ENCODE data around the gene ARHGAP1.
A peak's percentile ranks its signal among the peaks of the same experiment; 100 is the strongest.

Gene ARHGAP1

GRCh38 chr11:46692450-46692849 lies 8.0 kb downstream of the ARHGAP1 start:
- DNase-seq = no peak

DNA sequence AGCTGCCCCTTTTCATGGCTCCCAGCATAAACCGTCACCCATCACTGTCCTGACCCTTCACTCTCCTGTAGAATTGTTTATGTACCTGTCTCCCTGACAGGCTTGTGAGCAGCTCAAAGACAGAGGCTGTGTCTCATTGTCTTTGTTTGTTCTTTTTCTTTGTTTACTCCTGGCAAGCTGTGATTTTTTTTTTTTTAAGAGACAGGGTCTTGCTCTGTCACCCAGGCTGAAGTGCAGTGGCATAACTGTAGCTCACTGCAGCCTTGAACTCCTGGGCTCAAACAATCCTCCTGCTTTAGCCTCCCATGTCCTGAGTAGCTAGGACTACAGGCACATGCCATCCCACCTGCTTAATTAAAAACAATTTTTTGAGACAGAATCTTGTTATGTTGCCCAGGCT lies 9.7 kb downstream of the ARHGAP1 start:
- no peak for DNase-seq

- no peak for DNase-seq
These were observed 13.3 kb downstream of the ARHGAP1 start for GRCh38 chr11:46686886-46687795.

GRCh38 chr11:46684367-46684766 lies 16.1 kb downstream of the ARHGAP1 start:
- DNase-seq = no peak

- no peak for DNase-seq
These were observed 17.4 kb downstream of the ARHGAP1 start for GRCh38 chr11:46682773-46683752.

DNA sequence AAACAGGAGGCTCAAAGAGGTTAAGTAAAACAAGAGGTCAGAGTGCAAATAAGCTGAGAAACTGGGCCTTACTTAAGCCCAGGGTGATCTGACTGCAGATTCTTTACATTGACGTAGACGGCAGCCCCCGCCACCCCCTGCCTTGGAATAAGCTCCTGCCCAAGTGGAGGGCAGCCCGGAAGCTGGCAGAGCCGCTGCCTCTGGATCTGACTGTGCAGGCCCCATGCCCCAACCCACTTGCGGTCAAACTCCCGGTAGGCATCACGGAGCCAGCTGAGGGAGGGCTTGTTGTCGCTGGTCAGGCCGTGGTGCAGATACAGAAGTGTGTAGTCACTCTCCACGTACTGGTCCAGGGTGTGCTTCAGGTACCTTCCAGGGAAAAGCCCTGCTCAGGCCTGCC lies 18.6 kb downstream of the ARHGAP1 start:
- no peak for DNase-seq

DNA sequence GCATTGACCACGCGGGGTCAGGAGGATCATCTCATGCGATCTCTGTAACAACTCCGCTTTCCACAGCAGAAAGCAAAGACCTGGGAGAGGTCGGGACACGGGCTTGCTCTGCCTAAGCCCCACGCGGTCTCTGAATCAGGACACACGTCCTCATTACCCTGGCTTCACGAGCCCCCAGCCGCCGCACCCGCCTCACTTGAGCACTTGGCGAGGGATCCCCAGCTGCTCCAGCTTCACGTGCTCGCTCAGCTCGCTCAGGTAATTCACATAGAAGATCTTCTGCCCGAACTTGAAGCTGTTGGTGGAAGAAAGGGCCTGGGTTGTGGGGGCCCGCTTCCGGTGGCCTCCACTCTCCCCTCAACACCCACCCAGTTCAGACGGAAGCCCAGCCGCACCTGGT lies 19.6 kb downstream of the ARHGAP1 start:
- DNase-seq = no peak

- DNase-seq = no peak
These were observed 20.2 kb downstream of the ARHGAP1 start for GRCh38 chr11:46680164-46680760.

- no peak for DNase-seq
These were observed 20.9 kb downstream of the ARHGAP1 start for GRCh38 chr11:46679241-46680163.

DNA sequence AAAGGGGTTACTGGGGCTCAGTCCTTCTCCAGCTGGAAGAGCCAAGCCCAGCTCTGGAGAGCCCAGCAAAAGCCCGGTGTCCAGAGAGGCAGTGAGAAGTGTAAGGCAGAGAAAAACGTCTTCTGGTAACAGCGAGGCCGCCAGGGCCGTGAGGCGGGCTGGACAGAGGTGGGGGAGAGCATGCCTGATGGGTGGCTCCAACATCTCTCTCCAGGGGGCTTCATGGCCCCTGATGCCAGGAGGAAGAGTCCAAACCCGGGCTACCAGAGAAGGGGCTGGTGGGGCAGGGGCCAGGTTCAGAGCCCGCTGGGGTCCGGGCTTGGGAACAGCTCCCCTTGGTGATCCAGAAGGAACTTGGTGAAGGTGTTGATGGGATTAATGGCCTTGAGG lies 21.7 kb downstream of the ARHGAP1 start:
- no peak for DNase-seq

DNA sequence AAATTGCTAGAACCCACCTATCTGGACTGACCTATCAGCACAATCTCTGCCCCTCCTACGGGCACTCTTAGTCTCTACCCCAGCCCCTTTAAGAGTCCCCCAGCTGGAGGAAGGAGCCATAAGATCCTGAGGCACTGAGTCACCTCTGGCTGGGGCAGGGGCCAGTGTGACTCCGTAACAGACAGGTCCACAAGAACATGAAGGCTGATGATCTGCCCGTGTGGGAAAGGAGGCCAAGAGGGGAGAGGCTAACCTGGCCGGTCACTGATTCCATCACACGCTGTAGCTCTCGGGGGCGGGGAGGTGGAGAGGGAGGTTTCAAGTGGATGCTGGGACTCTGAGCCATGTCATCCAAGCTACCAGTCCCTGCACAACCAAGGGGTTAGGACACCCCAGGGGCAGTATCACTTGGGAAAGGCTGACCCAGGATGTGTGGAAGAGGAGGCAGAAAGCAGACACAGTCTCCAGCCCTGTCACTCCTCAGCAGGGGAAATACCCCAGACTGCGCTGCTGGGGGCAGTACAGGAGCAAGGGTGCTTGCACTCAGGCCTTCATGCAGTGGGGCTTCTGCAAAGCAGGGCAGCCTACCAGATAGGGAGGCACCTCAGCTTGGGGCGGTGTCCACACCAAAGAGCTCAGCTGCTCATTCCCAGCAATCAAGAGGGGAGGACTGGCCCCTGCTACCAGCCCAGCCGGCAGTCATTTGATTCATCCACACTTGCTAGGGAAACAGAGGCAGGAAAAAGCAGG lies 22.3 kb downstream of the ARHGAP1 start:
- no peak for DNase-seq

- DNase-seq = no peak
These were observed 23.2 kb downstream of the ARHGAP1 start for GRCh38 chr11:46677169-46677568.

DNA sequence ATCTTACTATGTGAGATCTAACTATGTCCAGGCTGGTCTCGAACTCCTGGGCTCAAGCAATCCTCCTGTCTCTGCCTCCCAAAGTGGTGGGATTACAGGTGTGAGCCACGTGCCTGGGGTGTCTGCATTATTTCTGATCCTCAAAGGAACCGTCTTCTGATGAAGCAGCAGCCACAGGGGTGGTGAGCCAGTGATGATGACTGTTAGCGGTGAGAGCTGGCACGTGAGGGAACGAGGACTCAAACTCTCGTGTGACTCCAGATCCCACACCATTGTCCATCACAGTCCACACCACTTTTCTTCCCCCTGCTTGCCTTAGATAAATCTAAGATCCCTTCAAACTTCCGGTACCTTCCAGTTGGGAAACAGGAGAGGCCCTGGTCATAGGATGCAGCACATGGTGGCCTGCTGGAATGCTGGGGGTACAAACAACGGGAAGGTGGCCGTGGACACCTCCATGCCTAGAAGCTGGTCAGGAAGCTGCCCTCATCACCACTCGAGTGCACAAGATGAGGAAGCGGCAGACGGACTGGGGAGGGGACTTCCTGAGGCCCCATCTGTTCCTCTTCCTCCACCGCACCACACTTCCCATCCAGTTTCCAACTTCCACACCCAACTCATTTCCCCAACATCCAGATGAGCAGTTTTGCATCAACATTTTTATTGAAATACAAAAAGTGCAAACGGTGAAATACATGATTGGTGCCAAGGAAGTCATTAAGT lies 23.8 kb downstream of the ARHGAP1 start:
- peak; percentile 43 to 59 for DNase-seq

DNA sequence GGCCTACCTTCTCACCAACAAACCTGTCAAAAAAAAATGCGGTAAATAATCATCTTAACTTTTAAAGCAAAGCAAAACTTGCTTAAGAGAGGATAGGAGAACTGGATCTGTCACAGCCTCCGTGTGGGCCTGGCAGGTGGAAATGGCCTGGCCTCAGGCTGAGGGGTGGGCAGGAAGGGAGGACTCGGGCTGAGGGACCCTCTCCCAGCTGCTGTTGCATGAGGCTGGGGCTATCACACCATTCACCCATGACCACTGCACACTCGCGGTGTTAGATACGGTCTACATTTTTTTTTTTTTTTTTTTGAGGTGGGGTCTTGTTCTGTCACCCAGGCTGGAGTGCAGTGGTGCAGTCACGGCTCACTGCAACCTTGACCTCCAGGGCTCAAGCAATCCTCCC lies 24.5 kb downstream of the ARHGAP1 start:
- DNase-seq = no peak

DNA sequence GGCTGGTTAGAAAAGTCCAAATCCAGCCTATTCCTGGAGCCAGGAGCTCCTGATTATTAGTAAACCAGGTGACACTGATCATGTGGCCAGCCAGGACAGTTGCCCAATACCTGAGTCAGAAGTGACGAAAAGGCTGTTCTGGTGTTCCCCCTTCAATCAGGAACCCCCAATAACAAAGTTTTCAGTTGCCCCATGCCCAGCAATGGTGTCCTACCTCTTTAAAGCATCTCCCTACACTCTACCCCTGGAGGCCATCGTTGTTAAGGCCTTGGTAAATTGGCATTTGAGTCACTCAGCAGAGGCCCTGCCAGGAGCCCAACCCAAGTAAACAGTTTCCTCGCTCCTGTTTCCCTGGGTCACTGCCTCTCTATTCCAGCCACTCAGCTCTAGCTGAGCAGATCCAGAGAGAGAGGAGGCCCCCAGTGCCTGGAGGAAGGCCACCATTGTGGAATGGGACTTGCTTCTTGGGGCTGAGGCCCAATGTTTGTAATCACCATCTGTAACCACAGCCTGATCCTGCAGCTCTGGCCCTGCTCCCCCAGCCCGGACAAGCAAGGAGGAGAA lies 25.0 kb downstream of the ARHGAP1 start:
- peak; percentile 37 to 59 for DNase-seq

GRCh38 chr11:46674463-46675287 lies 25.7 kb downstream of the ARHGAP1 start:
- DNase-seq = no peak

DNA sequence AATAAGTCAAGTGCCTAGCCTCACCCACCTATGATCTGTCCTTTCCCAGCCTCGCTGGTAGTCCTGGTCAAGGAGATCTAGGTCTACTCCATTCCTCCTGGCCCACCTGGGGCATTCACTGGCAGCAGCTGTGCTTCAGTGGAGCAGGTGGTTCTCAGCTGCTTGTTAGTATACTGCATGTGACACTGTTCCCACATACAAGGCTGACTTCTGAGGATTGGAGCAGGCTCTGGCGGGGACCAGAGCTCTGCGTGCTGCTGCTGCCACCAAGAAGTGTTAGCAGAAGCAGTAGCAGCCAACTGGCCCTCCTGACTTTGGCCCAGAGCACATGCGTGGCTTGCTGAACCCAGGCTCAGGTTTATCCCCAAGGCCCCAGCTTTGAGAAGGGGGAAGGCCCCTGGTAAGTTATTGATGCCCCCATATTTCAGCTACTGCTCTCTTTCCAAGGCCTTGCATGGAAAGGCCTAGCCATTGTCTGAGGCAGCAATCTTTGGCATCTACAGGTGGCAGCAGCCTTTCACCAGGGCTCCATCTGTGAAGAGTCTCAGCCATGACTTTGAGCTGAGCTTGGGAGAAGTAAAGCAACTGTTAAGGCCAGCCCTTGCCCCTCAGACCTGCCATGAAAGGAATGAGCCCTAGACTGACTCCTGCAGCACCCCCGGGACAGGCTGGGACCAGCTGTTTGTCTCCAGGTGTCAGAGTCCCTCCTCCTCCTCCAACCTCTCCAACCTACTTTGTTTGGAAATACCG lies 26.5 kb downstream of the ARHGAP1 start:
- DNase-seq = no peak

GRCh38 chr11:46672381-46672839 lies 28.0 kb downstream of the ARHGAP1 start:
- DNase-seq = peak in 1 of 2 donors; percentile 5

DNA sequence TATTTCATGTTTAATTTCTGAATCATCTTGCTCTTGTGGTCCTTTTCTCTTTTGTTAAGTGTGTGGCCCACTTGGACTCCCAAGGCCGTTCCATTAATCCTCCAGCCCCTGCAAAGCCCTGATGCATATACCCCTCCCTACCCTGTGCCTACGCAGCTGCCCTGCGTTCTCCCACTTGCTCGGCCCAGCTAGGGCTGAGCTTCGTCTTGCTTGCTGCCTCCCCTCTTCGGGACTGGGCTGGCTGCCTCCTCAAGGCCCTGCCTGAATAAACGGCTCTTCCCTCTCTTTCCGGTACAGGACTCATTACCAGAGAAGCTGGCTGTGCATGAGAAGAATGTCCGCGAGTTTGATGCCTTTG lies 28.5 kb downstream of the ARHGAP1 start:
- DNase-seq = no peak

All from inflammatory macrophage treated with lipopolysaccharide for 1 hour (primary cell).